ENCODE data around the gene DDX20. TPM values are rescaled to one million over a fixed set of nuclear protein-coding genes. Genes with fewer than 3 reads are reported as not detected.

Gene DDX20
- total RNA-seq, 1 experiment from 2014 or later, result 10.4 TPM

- Mint-ChIP-seq H3K4me3 (ENCODE audit: unreplicated experiment) (no peak overlapping the region), H3K9me3 (ENCODE audit: unreplicated experiment) (no peaks in the 10 kb centered on the region), H3K27ac (ENCODE audit: unreplicated experiment) (no peak overlapping the region), H3K36me3 (ENCODE audit: insufficient read depth, unreplicated experiment) (peaks cover 3% of the 10 kb centered on the region), H3K4me1 (ENCODE audit: low read depth, unreplicated experiment) (peaks cover 24% of the 10 kb centered on the region), H3K27me3 (ENCODE audit: insufficient read depth, unreplicated experiment) (no peaks in the 10 kb centered on the region)
- no peak for DNase-seq
- POLR2A ChIA-PET, result no interaction called here
- CTCF ChIA-PET, result no interaction called here
- TF ChIP-seq, protein P1, sequence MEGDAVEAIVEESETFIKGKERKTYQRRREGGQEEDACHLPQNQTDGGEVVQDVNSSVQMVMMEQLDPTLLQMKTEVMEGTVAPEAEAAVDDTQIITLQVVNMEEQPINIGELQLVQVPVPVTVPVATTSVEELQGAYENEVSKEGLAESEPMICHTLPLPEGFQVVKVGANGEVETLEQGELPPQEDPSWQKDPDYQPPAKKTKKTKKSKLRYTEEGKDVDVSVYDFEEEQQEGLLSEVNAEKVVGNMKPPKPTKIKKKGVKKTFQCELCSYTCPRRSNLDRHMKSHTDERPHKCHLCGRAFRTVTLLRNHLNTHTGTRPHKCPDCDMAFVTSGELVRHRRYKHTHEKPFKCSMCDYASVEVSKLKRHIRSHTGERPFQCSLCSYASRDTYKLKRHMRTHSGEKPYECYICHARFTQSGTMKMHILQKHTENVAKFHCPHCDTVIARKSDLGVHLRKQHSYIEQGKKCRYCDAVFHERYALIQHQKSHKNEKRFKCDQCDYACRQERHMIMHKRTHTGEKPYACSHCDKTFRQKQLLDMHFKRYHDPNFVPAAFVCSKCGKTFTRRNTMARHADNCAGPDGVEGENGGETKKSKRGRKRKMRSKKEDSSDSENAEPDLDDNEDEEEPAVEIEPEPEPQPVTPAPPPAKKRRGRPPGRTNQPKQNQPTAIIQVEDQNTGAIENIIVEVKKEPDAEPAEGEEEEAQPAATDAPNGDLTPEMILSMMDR (IDR thresholded peaks at IDR 0.05; ENCODE audit: insufficient read depth in 1 of 2, low read depth in 1 of 2, low read length in 1 of 2, severe bottlenecking in 1 of 2, unreplicated experiment in 1 of 2), result no peak
- Histone ChIP-seq H3K9me3 (no peaks in the 10 kb centered on the region), H3K36me3 (ENCODE audit: control insufficient read depth, insufficient read depth, low read length) (no peaks in the 10 kb centered on the region), H3K4me1 (peaks cover 4% of the 10 kb centered on the region; the same call in 1 of the 2 replicates), H3K4me3 (ENCODE audit: low read depth, low read length) (no peak overlapping the region), H3K27me3 (replicated peaks; ENCODE audit: control insufficient read depth, insufficient read depth, low read length) (no peaks in the 10 kb centered on the region)
- intact Hi-C loops (cut with micrococcal nuclease; ENCODE audit: unreplicated experiment), result no loop called here
- no TSS peak for BruUV-seq (replicated peaks)
Observed at GRCh38 chr1:111734426-111734825, 21.3 kb upstream of the DDX20 start.

DNA sequence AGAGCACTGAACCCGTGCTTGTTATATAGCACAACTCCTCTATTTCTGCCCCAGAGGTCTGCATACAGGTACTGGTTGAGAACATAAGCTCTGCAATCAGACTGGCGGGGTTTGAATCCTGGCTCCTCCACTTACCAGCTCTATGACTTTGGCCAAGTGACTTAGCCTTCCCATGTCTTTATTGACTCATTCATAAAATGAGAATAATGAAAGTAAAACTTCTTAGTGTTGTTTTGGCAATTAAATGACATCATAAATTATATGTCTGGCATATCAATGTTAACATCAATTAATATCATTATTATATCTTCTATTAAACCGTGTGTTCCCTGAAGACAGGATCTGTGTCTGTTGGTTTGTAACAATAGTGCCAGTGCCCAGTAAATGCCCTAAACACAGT lies 20.8 kb upstream of the DDX20 start:
- BruUV-seq (replicated peaks), result no TSS peak

GRCh38 chr1:111735321-111735720 lies 20.4 kb upstream of the DDX20 start:
- ChIA-PET CTCF (no interaction called here), POLR2A (no interaction called here)

More for the DNA sequence above, 20.8 kb upstream of the DDX20 start:
- TF ChIP-seq, protein P1 (IDR thresholded peaks at IDR 0.05; ENCODE audit: insufficient read depth in 1 of 2, low read depth in 1 of 2, low read length in 1 of 2, severe bottlenecking in 1 of 2, unreplicated experiment in 1 of 2), result no peak
- Mint-ChIP-seq H3K27me3 (ENCODE audit: insufficient read depth, unreplicated experiment) (no peaks in the 10 kb centered on the region), H3K36me3 (ENCODE audit: insufficient read depth, unreplicated experiment) (peaks cover 7% of the 10 kb centered on the region), H3K4me3 (ENCODE audit: unreplicated experiment) (no peak overlapping the region), H3K9me3 (ENCODE audit: unreplicated experiment) (no peaks in the 10 kb centered on the region), H3K4me1 (ENCODE audit: low read depth, unreplicated experiment) (peaks cover 24% of the 10 kb centered on the region), H3K27ac (ENCODE audit: unreplicated experiment) (no peak overlapping the region)
- ChIA-PET POLR2A (no interaction called here), CTCF (no interaction called here)
- Histone ChIP-seq H3K27me3 (replicated peaks; ENCODE audit: control insufficient read depth, insufficient read depth, low read length) (no peaks in the 10 kb centered on the region), H3K36me3 (ENCODE audit: control insufficient read depth, insufficient read depth, low read length) (no peaks in the 10 kb centered on the region), H3K4me1 (peaks cover 4% of the 10 kb centered on the region; the same call in 1 of the 2 replicates), H3K9me3 (no peaks in the 10 kb centered on the region), H3K4me3 (ENCODE audit: low read depth, low read length) (no peak overlapping the region)
- DNase-seq, result no peak
- intact Hi-C loops (cut with micrococcal nuclease; ENCODE audit: unreplicated experiment), result no loop called here

More at GRCh38 chr1:111735321-111735720, 20.4 kb upstream of the DDX20 start:
- no peaks in the 10 kb centered on the region for H3K27me3 Mint-ChIP-seq (ENCODE audit: insufficient read depth, unreplicated experiment)
- peaks cover 12% of the 10 kb centered on the region for H3K36me3 Mint-ChIP-seq (ENCODE audit: insufficient read depth, unreplicated experiment)
- no peaks in the 10 kb centered on the region for H3K9me3 Mint-ChIP-seq (ENCODE audit: unreplicated experiment)
- no peaks in the 10 kb centered on the region for H3K36me3 ChIP-seq (ENCODE audit: control insufficient read depth, insufficient read depth, low read length)
- no peak for DNase-seq
- peaks cover 20% of the 10 kb centered on the region for H3K4me1 Mint-ChIP-seq (ENCODE audit: low read depth, unreplicated experiment)
- intact Hi-C loops (cut with micrococcal nuclease; ENCODE audit: unreplicated experiment), result no loop called here
- H3K4me3 ChIP-seq (ENCODE audit: low read depth, low read length), result no peak overlapping the region
- H3K4me1 ChIP-seq, result peaks cover 4% of the 10 kb centered on the region; the same call in 1 of the 2 replicates
- H3K27ac Mint-ChIP-seq (ENCODE audit: unreplicated experiment), result no peak overlapping the region
- no peaks in the 10 kb centered on the region for H3K27me3 ChIP-seq (replicated peaks; ENCODE audit: control insufficient read depth, insufficient read depth, low read length)
- BruUV-seq (replicated peaks), result no TSS peak
- TF ChIP-seq, protein P1 (IDR thresholded peaks at IDR 0.05; ENCODE audit: insufficient read depth in 1 of 2, low read depth in 1 of 2, low read length in 1 of 2, severe bottlenecking in 1 of 2, unreplicated experiment in 1 of 2), result no peak
- no peaks in the 10 kb centered on the region for H3K9me3 ChIP-seq
- no peak overlapping the region for H3K4me3 Mint-ChIP-seq (ENCODE audit: unreplicated experiment)
